Measurements from ENCODE around the gene GPS1. TPM values are rescaled to one million over a fixed set of nuclear protein-coding genes. Genes with fewer than 3 reads are reported as not detected.
A peak's percentile ranks its signal among the peaks of the same experiment; 100 is the strongest.

The GPS1 gene
- total RNA-seq, 1 donor, result 93.7 TPM

GRCh38 chr17:82019690-82020571 is 31.8 kb upstream of the GPS1 start:
- H2AFZ ChIP-seq (ENCODE audit: low read length), result no peak overlapping the region
- no peak overlapping the region for H3K4me3 ChIP-seq (ENCODE audit: insufficient read depth, low read length)
- H3K79me2 ChIP-seq (ENCODE audit: insufficient read depth, low read length), result peaks cover 8% of the 10 kb centered on the region
- H3K4me2 ChIP-seq (ENCODE audit: insufficient read depth, low read length), result no peak overlapping the region
- H3K4me1 ChIP-seq (ENCODE audit: insufficient read depth, low read length), result peaks cover 21% of the 10 kb centered on the region
- H4K20me1 ChIP-seq (ENCODE audit: insufficient read depth, low read length), result peaks cover 28% of the 10 kb centered on the region
- H3K9me3 ChIP-seq (ENCODE audit: low read depth, low read length), result no peaks in the 10 kb centered on the region
- H3K27ac ChIP-seq (ENCODE audit: low read depth, low read length), result no peak overlapping the region
- no peaks in the 10 kb centered on the region for H3K27me3 ChIP-seq (ENCODE audit: insufficient read depth, low read length)
- no peaks in the 10 kb centered on the region for H3K36me3 ChIP-seq (ENCODE audit: insufficient read depth, low read length)
- peak; percentile 98 for DNase-seq (ENCODE audit: insufficient read length, low spot score, missing footprints)
- TF ChIP-seq, protein P1, sequence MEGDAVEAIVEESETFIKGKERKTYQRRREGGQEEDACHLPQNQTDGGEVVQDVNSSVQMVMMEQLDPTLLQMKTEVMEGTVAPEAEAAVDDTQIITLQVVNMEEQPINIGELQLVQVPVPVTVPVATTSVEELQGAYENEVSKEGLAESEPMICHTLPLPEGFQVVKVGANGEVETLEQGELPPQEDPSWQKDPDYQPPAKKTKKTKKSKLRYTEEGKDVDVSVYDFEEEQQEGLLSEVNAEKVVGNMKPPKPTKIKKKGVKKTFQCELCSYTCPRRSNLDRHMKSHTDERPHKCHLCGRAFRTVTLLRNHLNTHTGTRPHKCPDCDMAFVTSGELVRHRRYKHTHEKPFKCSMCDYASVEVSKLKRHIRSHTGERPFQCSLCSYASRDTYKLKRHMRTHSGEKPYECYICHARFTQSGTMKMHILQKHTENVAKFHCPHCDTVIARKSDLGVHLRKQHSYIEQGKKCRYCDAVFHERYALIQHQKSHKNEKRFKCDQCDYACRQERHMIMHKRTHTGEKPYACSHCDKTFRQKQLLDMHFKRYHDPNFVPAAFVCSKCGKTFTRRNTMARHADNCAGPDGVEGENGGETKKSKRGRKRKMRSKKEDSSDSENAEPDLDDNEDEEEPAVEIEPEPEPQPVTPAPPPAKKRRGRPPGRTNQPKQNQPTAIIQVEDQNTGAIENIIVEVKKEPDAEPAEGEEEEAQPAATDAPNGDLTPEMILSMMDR (IDR thresholded peaks at IDR 0.05; ENCODE audit: extremely low read depth, low read depth, low read length), result peak; percentile 55

DNA sequence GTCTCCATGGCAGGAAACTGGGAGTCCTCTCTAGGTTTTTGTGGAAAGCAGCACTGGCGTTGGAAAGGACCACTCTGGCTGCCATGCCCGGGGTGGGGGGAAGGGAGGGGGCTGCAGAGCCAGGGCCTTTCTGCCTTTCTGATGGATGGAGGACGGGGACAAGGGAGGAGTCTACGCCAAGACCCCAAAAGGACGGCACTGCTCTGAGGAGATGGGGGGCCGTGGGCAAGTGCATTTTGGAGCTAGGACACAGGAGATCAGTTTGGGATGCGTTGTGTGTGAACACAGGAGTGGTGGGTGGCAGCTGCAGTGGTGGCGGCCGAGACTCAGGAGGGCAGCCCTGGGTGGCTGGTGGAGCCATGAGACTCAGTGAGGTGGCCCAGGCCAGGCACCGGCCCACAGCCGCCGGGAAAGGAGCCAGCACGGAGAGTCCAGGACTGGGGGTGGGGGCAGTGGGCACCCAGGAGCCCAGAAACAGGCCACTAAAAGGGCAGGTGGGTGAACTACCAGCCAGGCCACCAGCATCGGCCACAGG is 31.1 kb upstream of the GPS1 start:
- DNase-seq (ENCODE audit: insufficient read length, low spot score, missing footprints), result no peak
- no peaks in the 10 kb centered on the region for H3K9me3 ChIP-seq (ENCODE audit: low read depth, low read length)
- H3K27me3 ChIP-seq (ENCODE audit: insufficient read depth, low read length), result no peaks in the 10 kb centered on the region
- H3K4me2 ChIP-seq (ENCODE audit: insufficient read depth, low read length), result no peak overlapping the region
- no peak overlapping the region for H2AFZ ChIP-seq (ENCODE audit: low read length)
- TF ChIP-seq, protein P1 (IDR thresholded peaks at IDR 0.05; ENCODE audit: extremely low read depth, low read depth, low read length), result no peak
- H3K4me1 ChIP-seq (ENCODE audit: insufficient read depth, low read length), result peaks cover 21% of the 10 kb centered on the region
- no peak overlapping the region for H3K27ac ChIP-seq (ENCODE audit: low read depth, low read length)
- no peak overlapping the region for H3K4me3 ChIP-seq (ENCODE audit: insufficient read depth, low read length)
- H3K36me3 ChIP-seq (ENCODE audit: insufficient read depth, low read length), result no peaks in the 10 kb centered on the region
- H3K79me2 ChIP-seq (ENCODE audit: insufficient read depth, low read length), result peaks cover 8% of the 10 kb centered on the region
- peaks cover 28% of the 10 kb centered on the region for H4K20me1 ChIP-seq (ENCODE audit: insufficient read depth, low read length)

DNA sequence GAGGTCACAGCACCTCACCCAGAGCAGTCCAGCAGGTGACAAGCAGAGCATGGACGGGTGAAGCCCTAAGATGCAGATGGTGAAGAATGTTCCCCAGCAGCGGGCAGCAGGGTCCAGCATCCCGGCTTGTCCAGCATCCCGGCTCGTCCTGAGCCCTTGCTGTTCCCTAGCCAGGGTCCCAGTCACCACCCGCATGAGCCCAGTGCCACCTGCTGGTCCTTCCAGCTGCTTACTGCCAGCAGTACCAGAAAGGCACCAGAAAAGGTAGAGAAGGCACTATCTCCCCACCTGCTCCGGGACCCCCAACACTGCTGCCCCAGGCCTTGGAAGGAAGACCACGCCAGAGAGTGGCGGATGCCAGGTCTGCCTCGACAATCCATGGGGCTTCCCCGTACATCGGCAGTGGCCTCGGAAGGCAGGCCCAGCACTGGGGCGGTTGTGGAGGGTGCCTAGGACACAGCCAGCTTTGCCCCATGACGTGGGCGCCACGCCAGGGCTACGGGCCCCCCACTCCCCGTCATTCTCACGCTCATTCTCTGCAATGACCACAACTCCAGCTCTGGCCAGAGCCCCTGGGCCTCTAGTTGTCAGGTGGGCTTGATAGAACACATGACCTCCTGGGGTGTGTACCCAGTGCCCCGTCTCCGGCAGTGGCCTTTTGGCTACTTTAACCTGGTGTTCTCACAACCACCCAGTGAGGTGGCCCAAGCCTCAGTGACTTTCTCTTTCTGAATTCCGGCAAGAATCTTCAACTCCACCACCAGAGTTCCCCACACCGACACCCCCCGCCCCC is 30.4 kb upstream of the GPS1 start:
- TF ChIP-seq, protein P1 (IDR thresholded peaks at IDR 0.05; ENCODE audit: extremely low read depth, low read depth, low read length), result peak; percentile 75
- H3K4me3 ChIP-seq (ENCODE audit: insufficient read depth, low read length), result peak overlapping the region; percentile 92
- peak overlapping the region; percentile 96 for H3K4me2 ChIP-seq (ENCODE audit: insufficient read depth, low read length)

More for the DNA sequence above, 30.4 kb upstream of the GPS1 start:
- Histone ChIP-seq H3K9me3 (ENCODE audit: low read depth, low read length) (no peaks in the 10 kb centered on the region), H4K20me1 (ENCODE audit: insufficient read depth, low read length) (peaks cover 28% of the 10 kb centered on the region), H3K36me3 (ENCODE audit: insufficient read depth, low read length) (no peaks in the 10 kb centered on the region), H3K4me1 (ENCODE audit: insufficient read depth, low read length) (peaks cover 21% of the 10 kb centered on the region), H3K27ac (ENCODE audit: low read depth, low read length) (no peak overlapping the region), H3K27me3 (ENCODE audit: insufficient read depth, low read length) (no peaks in the 10 kb centered on the region), H2AFZ (ENCODE audit: low read length) (no peak overlapping the region), H3K79me2 (ENCODE audit: insufficient read depth, low read length) (peaks cover 8% of the 10 kb centered on the region)
- DNase-seq (ENCODE audit: insufficient read length, low spot score, missing footprints), result peak; percentile 99

All from osteoblast (primary cell).